SK-N-MC (cell line): ENCODE results near the gene RTL10.

Source experiments
- DNase-seq: peaks from one replicate; pipeline ENCODE4 v3.0.0-alpha.2; 2011; ENCODE audit warnings: low read depth, low spot score
- H3K27ac ChIP-seq: fragments of 200-600 bp; sonication (generic); 2 replicates; pipeline ENCODE4 v1.5.1; 2016; ENCODE audit warnings: mixed run types
- H3K36me3 ChIP-seq: fragments of 200-600 bp; sonication (generic); 2 replicates; pipeline ENCODE4 v1.6.1; 2017; ENCODE audit warnings: antibody characterized with exemption, low read length, mixed read lengths; ENCODE audit not compliant: insufficient read depth
- H3K4me3 ChIP-seq: fragments of 200-600 bp; sonication (generic); 2 replicates; pipeline ENCODE4 v1.5.1; 2016
- H3K9ac ChIP-seq: fragments of 200-600 bp; sonication (generic); 2 replicates; pipeline ENCODE4 v1.8.0; 2017; ENCODE audit warnings: mixed run types, mixed read lengths; ENCODE audit not compliant: insufficient read length
- H3K9me3 ChIP-seq: fragments of 200-600 bp; sonication (generic); 2 replicates; pipeline ENCODE4 v1.6.1; 2017; ENCODE audit warnings: low read depth, mild to moderate bottlenecking, antibody characterized with exemption, low read length, moderate library complexity, mixed read lengths
- EZH2 ChIP-seq: fragments of 200-600 bp; sonication (generic); IDR thresholded peaks from one replicate; pipeline ENCODE4 v1.6.1; 2017; ENCODE audit warnings: antibody characterized with exemption
- FOXP2 ChIP-seq: optimal IDR thresholded peaks from 2 replicates; pipeline ENCODE3; 2011; ENCODE audit warnings: mild to moderate bottlenecking, moderate library complexity; ENCODE audit not compliant: insufficient read depth; ENCODE audit errors: extremely low read length, control extremely low read depth
- POLR2AphosphoS5 ChIP-seq: IDR thresholded peaks from 2 replicates; pipeline ENCODE4 v1.6.1; 2012; ENCODE audit warnings: mild to moderate bottlenecking, low read depth, low read length, borderline replicate concordance

The RTL10 gene

GRCh38 chr22:19815093-19815822, 39.4 kb downstream of the RTL10 start:
- Histone ChIP-seq H3K4me3 (no peak overlapping the region), H3K36me3 (no peaks in the 10 kb centered on the region), H3K27ac (peak overlapping the region; percentile 9; the same call in 1 of the 2 replicates), H3K9me3 (no peaks in the 10 kb centered on the region), H3K9ac (no peak overlapping the region)
- TF ChIP-seq FOXP2 (no peak), POLR2AphosphoS5 (no peak), EZH2 (no peak)
- no peak for DNase-seq

GRCh38 chr22:19814428-19814827, 40.2 kb downstream of the RTL10 start:
- no peak for DNase-seq
- Histone ChIP-seq H3K9me3 (no peaks in the 10 kb centered on the region), H3K36me3 (no peaks in the 10 kb centered on the region), H3K27ac (no peak overlapping the region), H3K4me3 (no peak overlapping the region), H3K9ac (no peak overlapping the region)
- TF ChIP-seq FOXP2 (no peak), POLR2AphosphoS5 (no peak), EZH2 (no peak)

- H3K9ac ChIP-seq, result no peak overlapping the region
- TF ChIP-seq EZH2 (no peak), POLR2AphosphoS5 (no peak), FOXP2 (no peak)
- H3K27ac ChIP-seq, result no peak overlapping the region; the same call in 1 of the 2 replicates
- no peak for DNase-seq
- H3K36me3 ChIP-seq, result no peaks in the 10 kb centered on the region
- H3K4me3 ChIP-seq, result no peak overlapping the region
- no peaks in the 10 kb centered on the region for H3K9me3 ChIP-seq
Measured at GRCh38 chr22:19812910-19813309, 41.8 kb downstream of the RTL10 start.

- H3K4me3 ChIP-seq, result no peak overlapping the region
- H3K36me3 ChIP-seq, result no peaks in the 10 kb centered on the region
- no peak overlapping the region for H3K9ac ChIP-seq
- no peak for TF ChIP-seq EZH2
- peak; percentile 22 for TF ChIP-seq FOXP2
- no peak for DNase-seq
- no peak overlapping the region for H3K27ac ChIP-seq
- H3K9me3 ChIP-seq, result no peaks in the 10 kb centered on the region
Measured at GRCh38 chr22:19811811-19812771, 42.6 kb downstream of the RTL10 start.

DNA sequence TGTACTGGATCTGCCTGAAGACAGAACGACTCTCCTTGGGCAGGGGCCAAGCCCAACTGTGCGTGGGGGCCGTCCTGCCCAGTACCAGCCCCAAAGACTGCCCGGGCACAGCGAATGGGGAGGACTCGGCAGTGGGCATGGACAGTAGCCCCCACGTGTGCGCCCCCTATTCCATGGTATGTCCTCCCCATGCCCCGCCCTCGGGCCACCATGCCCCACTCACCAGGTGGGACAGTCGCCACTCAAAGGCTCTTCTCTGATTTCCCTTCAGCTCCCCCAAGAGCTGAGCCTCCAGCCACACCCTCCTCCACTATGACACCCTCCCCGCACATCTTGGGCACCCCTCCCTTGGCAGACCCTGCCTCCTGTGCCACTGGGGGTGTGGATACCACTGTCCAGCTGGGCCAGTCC, 43.5 kb downstream of the RTL10 start:
- Histone ChIP-seq H3K9ac (no peak overlapping the region), H3K36me3 (no peaks in the 10 kb centered on the region), H3K9me3 (no peaks in the 10 kb centered on the region), H3K4me3 (peak overlapping the region; percentile 38), H3K27ac (peak overlapping the region; percentile 54)
- TF ChIP-seq POLR2AphosphoS5 (no peak), EZH2 (no peak), FOXP2 (no peak)
- DNase-seq, result no peak

GRCh38 chr22:19810381-19811201, 44.1 kb downstream of the RTL10 start:
- Histone ChIP-seq H3K4me3 (peak overlapping the region; percentile 38), H3K27ac (peak overlapping the region; percentile 54), H3K36me3 (no peaks in the 10 kb centered on the region), H3K9me3 (no peaks in the 10 kb centered on the region), H3K9ac (no peak overlapping the region)
- no peak for DNase-seq
- TF ChIP-seq EZH2 (no peak), POLR2AphosphoS5 (no peak), FOXP2 (peak; percentile 66)

- Histone ChIP-seq H3K27ac (no peak overlapping the region), H3K9ac (no peak overlapping the region), H3K9me3 (no peaks in the 10 kb centered on the region), H3K4me3 (no peak overlapping the region), H3K36me3 (no peaks in the 10 kb centered on the region)
- DNase-seq, result no peak
- TF ChIP-seq FOXP2, result no peak
- no peak for TF ChIP-seq EZH2
- TF ChIP-seq POLR2AphosphoS5, result no peak
Measured at GRCh38 chr22:19809741-19810140, 44.9 kb downstream of the RTL10 start.
